Heart right ventricle (tissue), 16 donors: ENCODE measurements around the gene FASTKD2. TPM values are rescaled to one million over a fixed set of nuclear protein-coding genes. Genes with fewer than 3 reads are reported as not detected.

Experiments
- ATAC-seq, 8 donors: fragments of 200-7000 bp; cut with Tn5 transposase; one replicate each; pipeline ENCODE4 v1.9.1; 2020; ENCODE audit warnings: mild to moderate bottlenecking in 8 of 8, moderate library complexity in 8 of 8, moderate number of reproducible peaks in 1 of 8
- DNase-seq, 2 donors: peaks; one replicate each; pipeline ENCODE4 v3.0.0-alpha.2; 2020
- H3K27ac ChIP-seq, 10 donors: fragments of 200-600 bp; sonication (generic) in 2 of 10; one replicate each; pipeline versions ENCODE4 v1.5.0 to v1.8.0; 2020 to 2022; ENCODE audit warnings: mild to moderate bottlenecking in 3 of 10
- H3K27me3 ChIP-seq, 7 donors: fragments of 200-600 bp; one replicate each; pipeline ENCODE4 v1.8.0; 2021 to 2022; ENCODE audit warnings: mild to moderate bottlenecking in 2 of 7
- H3K36me3 ChIP-seq, 9 donors: fragments of 200-600 bp; sonication (generic) in 1 of 9; one replicate each; pipeline versions ENCODE4 v1.5.0 to v1.8.0; 2020 to 2022; ENCODE audit warnings: mild to moderate bottlenecking in 2 of 9
- H3K4me1 ChIP-seq, 9 donors: fragments of 200-600 bp; sonication (generic) in 1 of 9; one replicate each; pipeline versions ENCODE4 v1.5.0 to v1.8.0; 2020 to 2022; ENCODE audit warnings: mild to moderate bottlenecking in 4 of 9
- H3K4me3 ChIP-seq, 10 donors: fragments of 200-600 bp; sonication (generic) in 2 of 10; one replicate each; pipeline versions ENCODE4 v1.5.0 to v1.8.0; 2020 to 2022; ENCODE audit warnings: mild to moderate bottlenecking in 7 of 10, moderate library complexity in 2 of 10
- H3K9me3 ChIP-seq, 11 donors: fragments of 200-600 bp in 10 of 11; sonication (generic) in 2 of 11; one replicate each; pipeline versions ENCODE4 v1.5.0 to v1.8.0; 2013 to 2022; ENCODE audit warnings: mild to moderate bottlenecking in 2 of 11, control low read depth in 1 of 11, moderate library complexity in 1 of 11
- CTCF ChIP-seq, 9 donors: fragments of 200-600 bp; sonication (generic) in 2 of 9; IDR thresholded peaks; one replicate each; pipeline versions ENCODE4 v1.5.0 to v1.8.0; 2021 to 2022; ENCODE audit warnings: antibody characterized with exemption in 9 of 9, mild to moderate bottlenecking in 5 of 9, moderate library complexity in 1 of 9
- WGBS, 2 donors: extraction: QIAGEN DNeasy Blood & Tissue Kit; methylation state at CpG; one replicate each; pipeline ENCODE4 v1.1.7; 2013; ENCODE audit warnings: inconsistent platforms in 1 of 2; 5-methylcytosine and 5-hydroxymethylcytosine counted together
- intact Hi-C, 10 donors: fragments of 100-400 bp; cut with DNase I; formaldehyde crosslinking; loops; one replicate each; pipeline versions ENCODE4 v1.11.1 to v1.14.2; 2022
- polyA plus RNA-seq, 2 donors: library from polyadenylated mRNA; stranded (reverse); fragments of 200-250 nt; gene quantifications; one replicate each; pipeline ENCODE4 v1.2.3, GENCODE V29; 2013
- total RNA-seq, 10 donors: library from RNA; stranded (reverse); fragmentation: NEBNext Ultra II Directional in 3 of 10; extraction: Animal tissue kit (Norgen Biotek cat#: 25700) in 3 of 10; gene quantifications; one replicate each; pipeline versions ENCODE4 v1.2.1 to v1.2.4, GENCODE V29; 2021 to 2023
- donor health status: Arrhythmogenic right ventricular cardiomyopathy.
- donor health status: ischemic (EF 13 %, LVEDD 7.1; RV severe dilation, severe dysfunction).
- donor health status: healthy with polysubstance abuse.
- donor health status: DM: no; HTN: yes; CAD: no.
- donor health status: DM: no; HTN: no; CAD: no.
- donor health status: ischemic (EF 25% LVEDD 6.9; RV normal size, moderate dysfunction).
- donor health status: ischemic (EF 25% LVEDD 5.7; RV mildly dilated, moderate dysfunction).
- donor health status: healthy.
- donor health status: DM: yes; HTN: yes; CAD: no.
- donor health status: Ischemic cardiomyopathy.
- donor health status: ischemic (EF 35%, LVEDD 5.7; RV mildly dilated, moderate dysfunction).
- donor health status: nonischemic (EF 11% LVEDD 7.7; RV severe dilation, severe dysfunction).
- donor health status: DM: yes; HTN: yes; CAD: no.
- donor health status: PGD.
- donor health status: ischemic (EF 29% LVEDD 5.4; RV normal size, mild dysfunction).
- donor health status: nonischemic (EF 23%, LVEDD 6.1; RV moderate dilation, normal function).

FASTKD2 gene
- total and polyA plus RNA-seq, 12 donors, result 8.2 to 46.9 (median 42.2) TPM

GRCh38 chr2:206776432-206776831, 11.0 kb downstream of the FASTKD2 start:
- H3K27me3 ChIP-seq, result no peaks in the 10 kb centered on the region
- intact Hi-C loops, result no loop called here
- H3K36me3 ChIP-seq, result peaks cover 0 to 100% (median 50%) of the 10 kb centered on the region in 9 donors
- H3K27ac ChIP-seq, result no peak overlapping the region
- ATAC-seq, result no peak
- H3K9me3 ChIP-seq, result peaks cover 0 to 44% (median 16%) of the 10 kb centered on the region in 11 donors
- no peak for TF ChIP-seq CTCF (IDR thresholded peaks at IDR 0.05)
- H3K4me3 ChIP-seq, result no peak overlapping the region
- H3K4me1 ChIP-seq, result peaks cover 0 to 5% (median 0%) of the 10 kb centered on the region in 9 donors
- no peak for DNase-seq

DNA sequence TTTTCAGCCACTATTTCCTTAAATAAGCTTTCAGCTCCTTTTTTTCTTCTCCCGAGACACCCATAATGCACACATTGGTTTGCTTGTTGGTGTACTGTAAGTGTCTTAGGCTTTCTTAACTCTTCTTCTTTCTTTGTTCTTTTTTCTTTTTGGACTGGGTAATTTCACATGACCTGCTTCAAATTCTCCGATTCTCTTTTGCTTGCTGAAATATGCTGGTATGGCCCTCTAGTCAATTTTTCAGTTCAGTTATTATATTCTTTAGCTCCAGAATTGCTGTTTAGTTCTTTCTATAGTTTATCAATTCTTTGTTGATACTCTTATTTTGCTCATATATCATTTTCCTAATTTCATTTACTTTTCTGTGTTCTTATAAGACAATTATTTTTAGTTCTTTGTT, 15.3 kb downstream of the FASTKD2 start:
- no peak for ATAC-seq
- WGBS, 2 donors, result 96 to 98% methylated on average over 2 of the region's 2 CpGs

DNA sequence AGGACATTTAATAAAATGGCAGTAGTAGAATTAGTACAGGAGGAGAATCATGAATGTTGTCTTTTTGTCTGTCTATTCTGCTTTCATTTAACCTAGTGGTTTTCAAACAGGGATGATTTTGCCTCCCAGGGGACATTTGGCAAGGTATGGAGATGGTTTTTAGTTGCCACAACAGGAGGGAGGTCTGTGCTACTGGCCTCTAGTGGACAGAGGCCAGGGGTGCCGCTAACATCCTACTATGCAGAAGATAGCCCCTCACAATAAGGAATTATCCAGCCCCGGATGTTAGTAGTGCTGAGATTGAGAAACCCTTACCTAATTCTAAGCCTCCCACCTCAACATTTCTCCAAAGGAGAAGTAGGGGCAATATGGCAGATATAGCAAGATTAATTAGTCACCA, 18.3 kb downstream of the FASTKD2 start:
- peak in 8 of 9 donors; percentile 7 to 48 (median 39) for TF ChIP-seq CTCF (IDR thresholded peaks at IDR 0.05)
- WGBS, 2 donors, result 64 to 71% methylated on average over 2 of the region's 2 CpGs
- DNase-seq (no peak), ATAC-seq (no peak)
- Histone ChIP-seq H3K4me1 (no peaks in the 10 kb centered on the region), H3K36me3 (peaks cover 0 to 100% (median 38%) of the 10 kb centered on the region in 9 donors), H3K4me3 (no peak overlapping the region), H3K27me3 (no peaks in the 10 kb centered on the region), H3K27ac (no peak overlapping the region), H3K9me3 (peaks cover 0 to 21% (median 9%) of the 10 kb centered on the region in 11 donors)
- intact Hi-C loops, result loop anchor here in 7 of 10 donors (5.0 kb wide), 2 partner anchors 86 to 91 kb away; no protein-coding TSS in a partner anchor

More for the DNA sequence above, 15.3 kb downstream of the FASTKD2 start:
- no peak for DNase-seq
- intact Hi-C loops, result loop anchor here in 9 of 10 donors (1.0 to 5.0 kb wide), 3 partner anchors 83 to 88 kb away; no protein-coding TSS in a partner anchor
- H3K4me3 ChIP-seq, result no peak overlapping the region
- no peaks in the 10 kb centered on the region for H3K27me3 ChIP-seq
- peaks cover 0 to 38% (median 16%) of the 10 kb centered on the region in 11 donors for H3K9me3 ChIP-seq
- H3K36me3 ChIP-seq, result peaks cover 0 to 100% (median 40%) of the 10 kb centered on the region in 9 donors
- no peaks in the 10 kb centered on the region for H3K4me1 ChIP-seq
- TF ChIP-seq CTCF (IDR thresholded peaks at IDR 0.05), result no peak
- no peak overlapping the region for H3K27ac ChIP-seq

- Histone ChIP-seq H3K9me3 (peaks cover 0 to 16% (median 9%) of the 10 kb centered on the region in 11 donors), H3K4me3 (no peak overlapping the region), H3K27me3 (no peaks in the 10 kb centered on the region), H3K27ac (no peak overlapping the region), H3K36me3 (peaks cover 0 to 100% (median 42%) of the 10 kb centered on the region in 9 donors), H3K4me1 (no peaks in the 10 kb centered on the region)
- 89 to 90% methylated on average over 7 of the region's 7 CpGs for WGBS, 2 donors
- ATAC-seq, result no peak
- no peak for TF ChIP-seq CTCF (IDR thresholded peaks at IDR 0.05)
- intact Hi-C loops, result loop anchor here in 7 of 10 donors (5.0 kb wide), 2 partner anchors 87 to 92 kb away; no protein-coding TSS in a partner anchor
- no peak for DNase-seq
These were observed 19.4 kb downstream of the FASTKD2 start for GRCh38 chr2:206784559-206785353.
